ENCODE measurements around the gene PKN1.

- TF ChIP-seq, protein P1, sequence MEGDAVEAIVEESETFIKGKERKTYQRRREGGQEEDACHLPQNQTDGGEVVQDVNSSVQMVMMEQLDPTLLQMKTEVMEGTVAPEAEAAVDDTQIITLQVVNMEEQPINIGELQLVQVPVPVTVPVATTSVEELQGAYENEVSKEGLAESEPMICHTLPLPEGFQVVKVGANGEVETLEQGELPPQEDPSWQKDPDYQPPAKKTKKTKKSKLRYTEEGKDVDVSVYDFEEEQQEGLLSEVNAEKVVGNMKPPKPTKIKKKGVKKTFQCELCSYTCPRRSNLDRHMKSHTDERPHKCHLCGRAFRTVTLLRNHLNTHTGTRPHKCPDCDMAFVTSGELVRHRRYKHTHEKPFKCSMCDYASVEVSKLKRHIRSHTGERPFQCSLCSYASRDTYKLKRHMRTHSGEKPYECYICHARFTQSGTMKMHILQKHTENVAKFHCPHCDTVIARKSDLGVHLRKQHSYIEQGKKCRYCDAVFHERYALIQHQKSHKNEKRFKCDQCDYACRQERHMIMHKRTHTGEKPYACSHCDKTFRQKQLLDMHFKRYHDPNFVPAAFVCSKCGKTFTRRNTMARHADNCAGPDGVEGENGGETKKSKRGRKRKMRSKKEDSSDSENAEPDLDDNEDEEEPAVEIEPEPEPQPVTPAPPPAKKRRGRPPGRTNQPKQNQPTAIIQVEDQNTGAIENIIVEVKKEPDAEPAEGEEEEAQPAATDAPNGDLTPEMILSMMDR (IDR thresholded peaks at IDR 0.05; ENCODE audit: insufficient read depth, low read depth, low read length), result no peak
- TF ChIP-seq EZH2 (IDR thresholded peaks at IDR 0.05; ENCODE audit: insufficient read depth, low read length), result no peak
These were observed 31.5 kb upstream of the PKN1 start for GRCh38 chr19:14401468-14402195.
